RPMI7951 (cell line): Measurements from ENCODE around the gene ABHD16A. TPM values are rescaled to one million over a fixed set of nuclear protein-coding genes. Genes with fewer than 3 reads are reported as not detected.
"Not testable (repeated sequence)": the region's sequence is repeated elsewhere in the genome, so short reads cannot be mapped to it uniquely, and the experiment has no call there.

Experiments used
- DNase-seq: peaks from one replicate; pipeline ENCODE4 v3.0.0-alpha.2; 2012; ENCODE audit warnings: low read depth
- total RNA-seq: library from RNA; depleted of rRNA; stranded (reverse); fragments of >200 nt; shearing (Covaris generic); gene quantifications from 2 replicates; pipeline ENCODE4 v1.2.3, GENCODE V29; 2014

The ABHD16A gene
- total RNA-seq, 1 experiment from 2014 or later: 36.9 TPM

DNA sequence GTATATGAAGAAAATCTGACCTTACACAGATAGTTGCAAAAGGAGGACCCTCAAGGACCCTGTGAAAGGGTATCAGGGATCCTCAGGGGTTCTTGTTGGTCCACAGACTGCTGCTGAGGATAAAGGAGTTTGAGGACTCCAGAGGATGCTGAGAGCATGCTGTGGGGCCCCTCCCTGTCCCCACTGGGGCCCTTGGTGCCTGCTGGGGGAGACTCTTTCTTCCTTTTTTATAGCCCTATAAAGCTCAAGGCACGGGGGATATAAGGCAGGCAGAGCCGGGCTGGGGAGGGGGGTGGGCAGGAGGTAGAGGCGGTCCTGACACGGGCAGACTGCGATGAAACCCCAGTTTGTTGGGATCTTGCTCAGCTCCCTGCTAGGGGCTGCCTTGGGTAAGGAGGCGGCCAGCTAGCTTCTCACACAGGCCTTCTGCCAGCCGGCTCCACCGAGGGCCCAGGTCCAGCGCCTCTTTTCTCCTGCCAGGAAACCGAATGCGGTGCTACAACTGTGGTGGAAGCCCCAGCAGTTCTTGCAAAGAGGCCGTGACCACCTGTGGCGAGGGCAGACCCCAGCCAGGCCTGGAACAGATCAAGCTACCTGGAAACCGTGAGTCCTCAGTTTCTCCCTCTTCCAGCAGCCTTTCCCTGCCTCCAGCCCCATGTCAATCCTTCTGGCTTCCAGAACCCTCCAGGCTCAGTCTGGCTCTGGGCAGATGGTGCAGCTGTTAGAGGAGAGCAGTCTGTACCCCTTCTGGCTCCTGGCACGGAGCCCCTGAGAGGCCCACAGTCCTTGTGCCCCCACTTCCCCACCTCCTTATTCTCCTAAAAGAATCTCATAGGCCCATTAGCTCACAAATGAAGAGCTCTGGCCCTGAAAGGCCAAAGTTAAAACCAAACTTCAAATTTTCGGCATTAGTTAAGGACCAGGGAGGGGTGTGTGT is 12.2 kb upstream of the ABHD16A start, which contains the start of gene LY6G6D:
LY6G6D (plus strand) TSS at position 327 of the 937 bp plus-strand sequence; CDS start at position 335, 8 bp downstream.
- DNase-seq: no peak

DNA sequence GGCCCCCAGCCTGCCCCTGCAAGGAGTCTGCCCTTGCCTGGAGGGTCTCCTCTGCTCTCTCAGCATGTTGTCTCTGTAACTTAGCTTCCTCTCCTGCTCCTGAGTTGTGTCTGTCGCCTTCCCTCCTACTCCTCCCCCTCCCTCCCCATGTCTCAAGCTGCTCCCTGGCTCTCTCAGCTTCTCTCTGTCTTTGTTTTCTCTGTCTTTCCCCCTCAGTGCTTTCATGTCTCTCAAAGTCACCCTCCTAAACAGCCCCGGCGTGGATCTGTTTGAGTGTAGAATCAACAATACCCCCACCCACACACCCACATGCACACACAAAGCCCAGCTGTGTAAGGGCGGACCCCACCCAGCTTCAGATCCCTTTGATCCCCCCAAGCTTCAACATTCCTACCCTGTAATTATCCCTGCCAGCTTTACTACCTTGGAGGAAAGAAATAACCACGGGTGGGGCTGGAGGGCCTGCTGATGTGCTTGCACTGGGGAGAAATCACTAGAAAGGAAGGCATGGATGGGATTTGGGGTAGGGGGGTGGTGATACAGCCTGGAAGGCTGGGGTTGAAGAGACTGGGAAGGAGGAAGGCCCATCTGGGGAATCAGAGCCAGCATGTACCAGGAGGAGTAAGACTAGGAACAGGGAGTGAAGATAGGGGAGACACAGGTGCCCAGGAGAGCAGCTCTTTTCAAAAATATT is 11.0 kb upstream of the ABHD16A start:
- no peak for DNase-seq

DNA sequence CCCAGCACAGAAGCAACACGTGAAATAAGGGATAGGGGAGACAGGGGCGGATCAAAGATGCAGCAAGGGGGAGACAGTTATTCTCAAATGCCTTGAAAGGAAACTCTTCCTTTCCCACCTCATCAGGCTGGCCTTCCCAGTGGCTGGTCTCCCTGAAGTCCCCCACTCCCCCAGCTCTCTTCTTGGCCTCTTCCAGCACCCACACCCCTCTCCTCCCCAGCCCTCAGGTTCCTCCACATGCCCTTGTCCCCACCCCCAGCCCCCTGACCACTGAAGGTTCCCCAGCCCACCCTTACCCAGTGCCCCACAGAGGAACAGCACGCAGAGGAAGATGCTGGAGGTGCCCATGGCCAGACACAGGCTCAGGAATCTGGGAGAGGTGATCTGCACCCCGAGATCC is 10.3 kb upstream of the ABHD16A start:
- no peak for DNase-seq

DNA sequence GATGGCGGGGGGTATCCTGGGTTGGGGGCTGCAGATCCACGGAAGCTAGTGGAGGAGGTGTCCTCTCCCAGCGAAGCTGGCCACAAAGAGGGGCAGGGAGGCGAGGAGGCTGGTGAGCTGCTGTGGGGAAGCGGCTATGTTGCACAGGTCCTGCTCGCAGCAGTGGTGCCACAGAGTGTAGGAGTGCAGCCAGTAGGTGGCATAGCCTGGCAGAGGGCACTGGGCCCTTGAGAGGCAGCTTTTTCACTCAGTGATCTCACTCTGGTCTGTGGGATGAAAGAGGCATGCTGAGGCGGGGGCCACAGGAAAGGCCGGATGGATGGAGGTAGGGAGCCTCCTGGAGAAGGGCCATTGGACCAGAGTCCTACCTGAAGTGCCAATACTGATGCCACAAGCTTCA is 9.2 kb upstream of the ABHD16A start:
- no peak for DNase-seq

DNA sequence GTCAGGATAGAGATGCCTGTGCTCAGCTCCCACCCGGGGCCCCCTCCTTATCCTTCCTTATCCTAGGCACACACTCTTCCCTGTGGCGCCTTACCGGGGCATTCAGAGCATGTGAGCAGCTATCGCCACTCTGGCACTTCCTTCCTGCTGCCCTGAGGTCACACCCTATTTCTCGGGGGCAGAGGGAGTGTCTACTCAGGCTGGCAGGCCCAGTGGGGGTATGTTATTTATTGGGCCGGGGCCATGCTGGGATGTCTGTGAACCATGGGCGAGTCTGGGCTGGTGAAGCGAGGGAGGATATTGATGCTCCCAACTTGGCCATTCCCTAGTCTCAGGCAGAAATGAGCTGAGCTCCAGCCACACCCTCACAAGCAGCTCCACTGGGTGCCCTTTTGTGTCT is 8.1 kb upstream of the ABHD16A start:
- no peak for DNase-seq

DNA sequence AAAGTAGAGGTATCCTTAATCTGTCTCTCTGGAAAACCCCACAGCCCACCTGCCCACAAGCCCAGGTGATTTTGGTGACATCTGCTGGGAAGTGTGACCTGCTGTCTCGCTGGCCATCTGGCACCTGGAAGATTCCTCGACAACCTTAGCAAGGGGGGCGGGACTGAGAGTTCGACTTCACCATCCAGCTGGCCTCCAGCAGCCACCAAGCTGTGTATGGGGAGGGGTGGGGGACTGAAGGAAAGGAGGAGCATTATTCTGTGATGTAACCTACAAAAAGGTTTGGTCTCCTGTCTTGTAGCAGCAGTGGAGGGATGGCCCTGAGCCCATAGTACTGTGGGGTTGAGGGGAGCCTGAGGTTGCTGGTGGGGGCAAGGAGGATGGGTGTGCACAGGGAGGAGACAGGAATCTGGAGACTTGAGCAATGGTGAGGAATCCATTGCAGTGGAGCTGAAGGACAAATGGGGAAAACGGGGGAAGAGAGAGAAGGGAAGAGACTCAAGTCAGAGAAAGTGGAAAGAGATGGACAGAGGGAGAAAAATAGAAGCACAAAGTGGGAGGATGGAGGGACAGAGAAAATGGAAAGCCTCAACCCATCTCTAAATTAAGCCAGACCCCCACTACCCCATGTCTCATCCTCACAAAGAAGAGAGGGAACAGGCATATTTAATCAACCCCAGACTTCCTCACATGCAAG is 7.5 kb upstream of the ABHD16A start:
- no peak for DNase-seq

DNA sequence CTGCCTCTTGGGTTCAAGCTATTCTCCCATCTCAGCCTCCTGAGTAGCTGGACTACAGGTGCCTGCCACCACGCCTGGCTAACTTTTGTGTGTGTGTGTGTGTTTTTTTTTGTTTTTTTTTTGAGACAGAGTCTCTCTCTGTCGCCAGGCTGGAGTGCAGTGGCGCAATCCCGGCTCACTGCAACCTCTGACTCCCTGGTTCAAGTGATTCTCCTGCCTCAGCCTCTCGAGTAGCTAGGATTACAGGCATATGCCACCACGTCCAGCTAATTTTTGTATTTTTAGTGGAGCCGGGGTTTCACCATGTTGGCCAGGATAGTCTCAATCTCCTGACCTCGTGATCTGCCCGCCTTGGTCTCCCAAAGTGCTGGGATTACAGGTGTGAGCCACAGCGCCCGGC is 6.0 kb upstream of the ABHD16A start:
- DNase-seq: not testable (repeated sequence)

DNA sequence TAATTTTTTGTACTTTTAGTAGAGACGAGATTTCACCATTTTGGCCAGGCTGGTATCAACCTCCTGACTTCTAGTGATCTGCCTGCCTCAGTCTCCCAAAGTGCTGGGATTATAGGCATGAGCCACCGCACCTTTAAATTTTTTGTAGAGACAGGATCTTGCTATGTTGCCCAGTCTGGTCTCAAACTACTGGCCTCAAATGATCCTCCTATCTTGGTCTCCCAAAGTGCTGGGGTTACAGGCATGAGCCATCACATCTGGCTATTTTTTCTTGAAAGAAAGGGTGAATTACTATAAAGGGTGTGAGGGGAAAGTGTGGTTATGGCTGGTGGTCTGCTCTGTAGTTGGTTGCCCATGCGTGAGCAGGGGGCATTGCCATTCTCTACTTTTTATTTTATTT is 5.1 kb upstream of the ABHD16A start:
- DNase-seq: no peak

DNA sequence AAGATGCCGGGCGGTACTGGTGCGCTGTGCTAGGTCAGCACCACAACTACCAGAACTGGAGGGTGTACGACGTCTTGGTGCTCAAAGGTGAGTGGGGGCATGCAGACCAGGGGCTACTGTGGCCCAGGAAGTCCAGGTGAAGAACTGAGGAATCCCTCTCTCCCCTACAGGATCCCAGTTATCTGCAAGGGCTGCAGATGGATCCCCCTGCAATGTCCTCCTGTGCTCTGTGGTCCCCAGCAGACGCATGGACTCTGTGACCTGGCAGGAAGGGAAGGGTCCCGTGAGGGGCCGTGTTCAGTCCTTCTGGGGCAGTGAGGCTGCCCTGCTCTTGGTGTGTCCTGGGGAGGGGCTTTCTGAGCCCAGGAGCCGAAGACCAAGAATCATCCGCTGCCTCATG is 4.6 kb upstream of the ABHD16A start:
- no peak for DNase-seq

DNA sequence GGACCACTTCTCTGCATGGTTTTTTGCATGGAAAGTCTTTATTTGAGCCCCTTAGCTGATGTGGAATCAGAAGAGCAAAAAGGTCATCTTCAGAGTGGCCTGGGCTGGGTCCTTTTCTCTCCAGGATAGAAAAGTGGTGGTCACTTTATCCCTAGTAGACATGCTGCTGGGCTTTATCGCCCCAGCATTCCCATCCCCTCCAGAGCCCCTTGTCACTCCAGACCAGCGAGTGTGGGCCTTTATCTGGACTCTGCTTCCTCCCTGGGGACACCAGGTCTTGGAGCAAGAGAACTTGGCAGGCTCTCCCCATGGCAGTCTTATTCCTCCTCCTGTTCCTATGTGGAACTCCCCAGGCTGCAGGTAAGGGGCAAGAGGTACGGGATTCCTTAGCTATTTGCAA is 3.5 kb upstream of the ABHD16A start, which contains the start of gene LY6G6F:
LY6G6F (plus strand) TSS at position 268 of the 400 bp plus-strand sequence; CDS start at position 309, 41 bp downstream.
- no peak for DNase-seq

DNA sequence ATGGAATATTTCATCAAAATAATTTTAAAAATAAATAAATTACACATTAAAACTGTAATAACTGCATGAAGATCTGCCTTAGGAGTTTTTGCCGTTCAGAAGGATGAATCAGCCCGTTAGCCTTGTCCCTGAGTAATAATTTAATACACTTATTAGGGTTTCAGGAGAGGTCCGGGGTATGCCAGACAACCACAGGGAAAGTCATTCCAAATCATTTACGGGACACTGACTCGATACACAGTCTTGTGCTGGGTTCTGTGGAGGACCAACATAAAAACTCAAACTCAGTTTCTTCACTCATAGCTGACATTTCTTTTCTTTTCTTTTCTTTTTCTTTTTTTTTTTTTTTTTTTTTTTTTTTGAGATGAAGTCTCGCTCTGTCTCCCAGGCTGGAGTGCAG is 2.8 kb upstream of the ABHD16A start:
- DNase-seq: no peak

DNA sequence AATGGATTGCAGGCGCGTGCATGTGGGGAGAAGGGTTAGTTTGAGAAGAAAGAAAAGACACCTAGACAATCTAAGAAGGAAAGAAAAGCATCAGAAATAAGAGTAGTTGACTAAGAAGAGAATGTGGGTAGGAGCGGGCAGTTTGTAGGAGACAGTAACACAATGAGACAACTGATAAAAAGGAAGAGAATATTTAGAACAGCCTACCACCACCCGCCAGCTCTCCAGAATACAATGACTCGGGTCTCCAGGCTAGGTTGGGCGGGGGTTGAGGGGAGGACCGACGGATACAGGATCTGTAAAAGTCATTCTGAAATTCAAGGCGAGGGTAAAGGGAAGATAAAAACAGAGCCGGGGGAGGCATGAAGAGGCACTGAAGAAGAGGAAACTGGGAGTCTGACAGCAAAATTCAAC is 712 bp downstream of the ABHD16A start:
- DNase-seq: no peak

DNA sequence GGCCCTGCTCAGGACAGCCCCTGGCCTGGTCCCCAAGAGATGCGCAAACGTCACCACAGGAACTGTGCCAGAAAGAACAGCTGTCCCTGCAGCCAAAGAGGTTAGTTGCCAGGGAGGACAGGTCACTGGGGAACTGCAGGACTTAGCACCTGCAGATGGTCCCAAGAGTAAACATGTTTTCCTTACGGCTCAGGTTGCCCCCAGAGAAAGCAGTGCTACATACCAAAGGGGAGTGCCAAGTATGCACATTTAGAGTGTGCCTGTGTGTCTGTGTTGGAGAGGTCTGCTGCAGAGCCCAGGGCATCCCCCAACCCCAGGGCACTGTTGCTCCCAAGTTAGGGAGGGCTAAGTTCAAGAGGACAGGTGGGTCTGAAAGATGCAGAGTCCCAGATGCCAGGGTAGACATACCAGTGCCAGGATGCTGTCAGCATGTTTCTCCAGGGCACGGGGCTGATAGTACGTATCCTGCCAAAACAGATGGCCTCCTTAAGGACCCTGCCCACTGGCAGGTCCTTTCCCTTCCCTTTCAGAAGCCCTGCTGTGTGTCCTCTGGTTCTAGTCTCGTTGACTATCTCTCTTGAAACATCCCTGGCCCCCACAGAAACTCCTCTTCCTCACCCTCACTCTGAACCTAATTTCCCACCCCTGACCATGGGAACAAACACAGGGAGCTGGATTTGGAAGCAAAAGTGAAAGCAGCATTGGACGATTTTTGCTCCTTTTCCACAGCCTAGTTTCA is 1.3 kb downstream of the ABHD16A start:
- DNase-seq: peak; percentile 33

DNA sequence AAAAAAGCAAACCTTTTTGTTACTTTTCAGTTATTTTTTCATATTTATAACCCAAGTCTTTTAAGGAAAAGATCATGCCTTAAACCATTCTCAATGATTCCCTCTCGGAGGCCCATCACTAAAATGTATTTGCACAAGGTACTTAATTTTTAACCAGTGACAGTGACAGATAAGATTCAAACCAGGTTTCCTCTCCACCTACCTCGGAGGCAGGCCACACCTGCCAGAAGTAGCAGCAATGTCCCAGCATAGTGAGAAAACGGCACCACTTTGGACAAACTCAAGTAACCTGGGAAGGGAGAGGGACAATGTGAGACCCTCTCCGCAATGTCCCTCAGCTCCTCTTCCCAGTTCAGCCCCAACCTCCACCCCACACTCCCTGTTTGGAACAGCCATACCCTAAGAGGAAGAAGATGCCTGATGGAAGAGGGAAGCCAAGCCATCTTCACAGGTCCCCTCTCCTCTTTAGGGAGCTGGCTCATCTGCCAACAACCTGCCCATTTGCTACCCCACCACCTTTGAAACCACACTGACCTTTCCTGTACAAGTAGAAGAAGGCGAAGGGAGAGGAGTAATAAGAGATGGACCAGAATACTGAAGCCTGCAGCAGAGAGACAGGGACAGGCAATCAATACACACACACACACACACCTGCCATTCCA is 2.3 kb downstream of the ABHD16A start:
- DNase-seq: no peak

DNA sequence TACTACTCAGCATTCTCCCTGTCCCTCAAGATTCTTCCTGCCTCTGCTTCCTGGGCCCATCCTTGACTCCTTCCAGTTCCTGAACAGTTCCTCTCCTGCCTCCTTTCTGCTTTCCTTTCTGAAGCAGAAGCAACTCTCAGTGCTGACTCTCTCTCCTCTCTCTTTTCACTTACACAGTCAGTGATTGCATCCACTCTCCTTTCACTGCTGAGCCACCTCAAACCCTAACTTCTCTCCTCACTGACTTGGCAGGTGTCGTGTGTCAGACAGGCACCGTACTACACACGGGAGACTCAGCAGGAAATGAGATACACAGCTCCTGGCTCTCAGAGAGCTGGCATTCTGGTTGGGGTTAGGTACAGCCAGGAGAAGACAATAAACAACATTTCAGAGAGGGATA is 5.6 kb downstream of the ABHD16A start:
- no peak for DNase-seq

DNA sequence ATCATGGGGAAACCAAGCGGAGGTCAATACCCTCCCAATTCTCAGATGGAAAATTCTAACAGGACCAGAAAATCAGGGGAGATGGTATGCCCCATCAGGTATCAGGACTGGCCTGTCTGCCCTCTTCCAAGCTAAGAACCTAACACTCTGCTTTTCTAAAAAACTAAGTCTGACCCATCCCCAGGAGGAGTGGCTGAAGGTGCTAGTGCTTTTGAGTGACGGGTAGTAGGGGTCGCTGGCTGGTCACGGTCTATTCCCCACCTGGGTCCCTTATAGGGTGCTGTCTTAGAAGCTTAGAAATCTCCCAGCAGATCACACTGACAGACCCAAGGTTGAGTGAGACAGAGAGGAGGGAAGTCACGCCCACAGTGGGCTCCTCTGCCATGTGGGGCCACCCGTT is 9.6 kb downstream of the ABHD16A start:
- DNase-seq: no peak

DNA sequence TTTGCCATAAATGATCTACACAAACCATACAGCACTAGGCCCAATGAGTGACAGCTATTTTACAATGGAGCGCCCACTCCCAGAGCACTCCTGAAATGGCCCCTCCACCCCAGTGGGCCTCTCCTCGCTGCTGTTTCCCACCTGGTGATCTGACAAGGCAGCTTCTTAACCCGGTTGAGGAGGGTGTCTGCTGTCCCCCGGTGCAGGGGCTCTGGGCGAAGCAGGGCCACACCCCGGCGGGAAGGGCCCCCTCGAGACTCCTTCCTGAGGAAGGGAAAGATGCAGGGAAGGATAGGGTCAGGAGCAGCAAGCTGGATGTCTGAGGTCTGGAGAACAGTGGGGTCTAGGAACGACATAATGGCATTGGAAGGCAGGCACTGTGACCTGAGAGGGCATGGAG is 10.2 kb downstream of the ABHD16A start:
- no peak for DNase-seq

DNA sequence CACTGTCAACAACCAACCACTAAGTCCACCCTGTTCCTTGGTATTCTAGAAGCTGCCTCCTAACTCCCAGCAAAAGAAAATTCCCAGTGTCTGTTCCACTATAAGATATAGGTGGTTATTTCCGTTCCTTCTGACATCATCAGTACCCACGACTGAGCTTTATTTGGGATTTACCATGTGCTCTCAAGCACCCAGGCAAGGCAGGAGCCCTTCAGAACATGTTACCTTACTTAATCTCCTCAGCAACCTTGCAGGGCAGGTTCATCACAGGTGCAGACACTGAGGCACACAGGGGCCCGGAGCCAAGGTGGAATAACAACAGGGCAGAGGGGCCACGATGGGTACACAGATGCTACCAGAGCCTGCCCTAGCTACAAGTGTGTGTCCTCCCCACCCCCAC is 10.8 kb downstream of the ABHD16A start:
- DNase-seq: no peak

DNA sequence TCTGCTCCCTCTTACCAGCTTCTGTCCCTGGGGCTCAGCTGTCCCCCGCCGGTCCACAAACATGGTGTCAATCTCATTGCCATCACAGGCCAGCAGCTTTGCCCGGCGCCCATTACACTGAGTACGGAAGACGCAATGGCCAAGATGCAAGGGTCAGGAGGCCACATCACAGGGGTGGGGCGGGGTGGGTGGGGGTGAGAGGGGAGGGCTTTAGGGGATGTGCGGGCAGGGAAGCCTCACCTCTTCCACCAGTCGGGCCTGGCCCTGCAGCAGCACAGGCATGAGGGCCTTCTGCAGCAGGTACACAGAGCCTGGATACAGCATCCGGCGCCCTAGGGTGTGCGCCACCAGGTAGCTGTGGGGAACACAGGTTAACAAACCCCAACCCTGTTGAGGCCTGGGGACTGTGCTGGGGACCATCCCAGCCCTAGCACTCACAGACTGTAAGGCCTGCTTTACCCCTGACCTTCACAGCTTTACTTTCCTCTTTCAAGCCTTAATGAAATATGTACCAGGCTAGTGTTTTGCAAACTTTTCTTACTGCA is 11.5 kb downstream of the ABHD16A start:
- DNase-seq: no peak

DNA sequence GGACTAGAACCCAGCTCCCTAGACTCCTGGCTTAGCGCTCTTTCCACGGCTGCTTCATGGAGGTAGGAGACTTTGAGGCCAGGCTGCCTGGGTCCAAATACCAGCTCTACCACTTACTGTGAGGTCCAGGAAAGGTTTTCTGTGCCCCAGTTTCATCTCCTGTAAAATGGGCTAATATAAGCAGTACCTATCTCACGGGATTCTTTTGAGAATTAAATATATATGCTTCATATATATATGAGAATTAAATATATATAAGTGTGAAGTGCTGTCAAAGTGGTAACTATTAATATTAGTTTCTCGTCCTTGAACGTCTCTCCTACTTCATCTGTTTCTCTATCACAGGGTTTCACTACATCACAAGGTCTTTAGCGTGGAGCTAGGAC is 12.1 kb downstream of the ABHD16A start:
- no peak for DNase-seq
